IMR-90 (cell line): Measurements from ENCODE around the gene C15orf39. TPM values are rescaled to one million over a fixed set of nuclear protein-coding genes. Genes with fewer than 3 reads are reported as not detected.
"Not testable (repeated sequence)": the region's sequence is repeated elsewhere in the genome, so short reads cannot be mapped to it uniquely, and the experiment has no call there.

ENCODE experiments used
- ATAC-seq: fragments of 200-7000 bp; cut with Tn5 transposase; 2 replicates; pipeline ENCODE4 v1.9.1; 2020; ENCODE audit warnings: low read depth, mild to moderate bottlenecking, moderate library complexity
- BruUV-seq: library from RNA; stranded (reverse); fragments of 400-500 nt; replicated peaks from 2 replicates; lab custom pipeline; 2021; lab: Mats Ljungman, UMichigan
- CTCF ChIA-PET: fragments of 300-600 bp; formaldehyde crosslinking; extraction: SDS; loops from one replicate; lab custom pipeline; 2021; ENCODE audit warnings: antibody characterized with exemption; lab: Yijun Ruan, JAX
- POLR2A ChIA-PET: fragments of 300-600 bp; sonication (Branson Sonifier 250); formaldehyde crosslinking; loops from one replicate; lab custom pipeline; 2022; ENCODE audit warnings: antibody characterized with exemption; ENCODE audit not compliant: unreplicated experiment; lab: Charles Lee
- DNase-seq: peaks from one replicate; pipeline ENCODE4 v3.0.0; 2013
- H2AFZ ChIP-seq: replicated peaks from 2 replicates; pipeline ENCODE3; 2013; ENCODE audit warnings: low read length, mild to moderate bottlenecking; ENCODE audit not compliant: poor library complexity
- H2AK5ac ChIP-seq: 2 replicates; pipeline ENCODE4 v1.6.1; 2013; ENCODE audit warnings: low read depth, low read length, inconsistent platforms
- H2AK9ac ChIP-seq: replicated peaks from 2 replicates; pipeline ENCODE3; 2013; ENCODE audit warnings: mild to moderate bottlenecking, low read depth, low read length, moderate library complexity; ENCODE audit not compliant: poor library complexity
- H2BK120ac ChIP-seq: 2 replicates; pipeline ENCODE4 v1.6.1; 2013; ENCODE audit warnings: low read depth, low read length, inconsistent platforms
- H2BK15ac ChIP-seq: 3 replicates; pipeline ENCODE4 v1.6.1; 2013; ENCODE audit warnings: low read depth, low read length, inconsistent platforms
- H2BK20ac ChIP-seq: 2 replicates; pipeline ENCODE4 v1.6.1; 2013; ENCODE audit warnings: low read depth, mild to moderate bottlenecking, inconsistent platforms, low read length, moderate library complexity
- H2BK5ac ChIP-seq: 2 replicates; pipeline ENCODE4 v1.6.1; 2013; ENCODE audit warnings: mild to moderate bottlenecking, low read depth, low read length, inconsistent platforms; ENCODE audit not compliant: poor library complexity, severe bottlenecking
- H3K14ac ChIP-seq: replicated peaks from 2 replicates; pipeline ENCODE4 v1.6.1; 2013; ENCODE audit warnings: low read depth, low read length, inconsistent platforms
- H3K18ac ChIP-seq: 2 replicates; pipeline ENCODE4 v1.6.1; 2013; ENCODE audit warnings: low read depth, low read length, control low read depth
- H3K23ac ChIP-seq: 2 replicates; pipeline ENCODE4 v1.6.1; 2013; ENCODE audit warnings: low read depth, low read length, inconsistent platforms
- H3K27ac ChIP-seq: 2 replicates; pipeline ENCODE4 v1.5.1; 2013; ENCODE audit warnings: mild to moderate bottlenecking, control low read depth, low read length; ENCODE audit not compliant: insufficient read depth
- H3K27me3 ChIP-seq: 2 replicates; pipeline ENCODE4 v1.6.1; 2013; ENCODE audit warnings: low read length; ENCODE audit not compliant: control insufficient read depth, insufficient read depth
- H3K36me3 ChIP-seq: 2 replicates; pipeline ENCODE4 v1.6.1; 2013; ENCODE audit warnings: low read length, mixed read lengths; ENCODE audit not compliant: control insufficient read depth, insufficient read depth
- H3K4ac ChIP-seq: 2 replicates; pipeline ENCODE4 v1.6.1; 2013; ENCODE audit warnings: low read depth, low read length, inconsistent platforms
- H3K4me1 ChIP-seq: 2 replicates; pipeline ENCODE4 v1.6.1; 2013; ENCODE audit warnings: low read length, mixed read lengths; ENCODE audit not compliant: control insufficient read depth, insufficient read depth
- H3K4me2 ChIP-seq: 2 replicates; pipeline ENCODE4 v1.6.1; 2013; ENCODE audit warnings: low read depth, mild to moderate bottlenecking, control low read depth, low read length, moderate library complexity
- H3K4me3 ChIP-seq: 2 replicates; pipeline ENCODE4 v1.5.1; 2013; ENCODE audit warnings: low read depth, mild to moderate bottlenecking, control low read depth, low read length, moderate library complexity; ENCODE audit not compliant: insufficient read depth
- H3K56ac ChIP-seq: 2 replicates; pipeline ENCODE4 v1.6.1; 2013; ENCODE audit warnings: low read length, inconsistent platforms; ENCODE audit not compliant: insufficient read depth; ENCODE audit errors: extremely low read depth
- H3K79me1 ChIP-seq, 2 experiments: 2 replicates each; pipeline ENCODE4 v1.6.1; 2013; ENCODE audit warnings: low read length in 2 of 2, inconsistent platforms in 1 of 2, low read depth in 1 of 2
- H3K9ac ChIP-seq: 2 replicates; pipeline ENCODE4 v1.6.1; 2013; ENCODE audit warnings: low read depth, low read length, control low read depth
- H3K9me1 ChIP-seq: 2 replicates; pipeline ENCODE4 v1.6.1; 2013; ENCODE audit warnings: low read length, inconsistent platforms; ENCODE audit not compliant: insufficient read depth
- H3K9me3 ChIP-seq: 2 replicates; pipeline ENCODE4 v1.6.1; 2013; ENCODE audit warnings: low read length; ENCODE audit not compliant: control insufficient read depth, insufficient read depth
- H4K20me1 ChIP-seq: 2 replicates; pipeline ENCODE4 v1.6.1; 2013; ENCODE audit warnings: low read length, inconsistent platforms; ENCODE audit not compliant: insufficient read depth
- H4K5ac ChIP-seq: 2 replicates; pipeline ENCODE4 v1.6.1; 2013; ENCODE audit warnings: mild to moderate bottlenecking, low read depth, low read length, control low read depth
- H4K8ac ChIP-seq, 2 experiments: 2 replicates each; pipeline ENCODE4 v1.6.1; 2013; ENCODE audit warnings: low read depth in 2 of 2, low read length in 2 of 2, control low read depth in 1 of 2, inconsistent platforms in 1 of 2
- H4K91ac ChIP-seq: 2 replicates; pipeline ENCODE4 v1.6.1; 2013; ENCODE audit warnings: low read depth, low read length, inconsistent platforms; ENCODE audit not compliant: insufficient read depth
- NFE2L2 ChIP-seq: fragments of 150-350 bp; IDR thresholded peaks from 2 replicates; pipeline ENCODE4 v1.6.1; 2016; ENCODE audit warnings: low read depth, mild to moderate bottlenecking, low read length
- POLR2A ChIP-seq: IDR thresholded peaks from 2 replicates; pipeline ENCODE4 v1.6.1; 2012; ENCODE audit warnings: mild to moderate bottlenecking, low read depth, low read length
- RFX5 ChIP-seq: IDR thresholded peaks from 2 replicates; pipeline ENCODE4 v1.8.0; 2012; ENCODE audit warnings: low read depth, mild to moderate bottlenecking, low read length, moderate library complexity
- WGBS, 2 experiments: methylation state at CpG; one replicate each; pipeline versions ENCODE4 v1.1.5 to v1.1.7; 2013; ENCODE audit warnings: missing lambda C conversion rate in 2 of 2; ENCODE audit not compliant: insufficient read length in 1 of 2; ENCODE audit errors: extremely low coverage in 2 of 2; 5-methylcytosine and 5-hydroxymethylcytosine counted together
- dilution Hi-C: fragments of 300-500 bp; cut with HindIII; formaldehyde crosslinking; loops from one replicate; pipeline ENCODE4 v1.14.3; 2018; ENCODE audit warnings: low sequenced_read_pairs; ENCODE audit not compliant: unreplicated experiment
- in situ Hi-C: fragments of 300-500 bp; cut with MboI; formaldehyde crosslinking; loops from 3 replicates; pipeline ENCODE4 v1.14.3; 2019; ENCODE audit warnings: low sequenced_read_pairs, inconsistent platforms, mixed read lengths
- intact Hi-C: fragments of 100-400 bp; cut with micrococcal nuclease; formaldehyde crosslinking; loops from 2 replicates; pipeline ENCODE4 v1.10.0; 2022
- polyA plus RNA-seq, 3 experiments: library from polyadenylated mRNA; depleted of rRNA; stranded (reverse); fragments of >200 nt; gene quantifications; 2 replicates each; pipeline ENCODE4 v1.2.3, GENCODE V29; 2012; ENCODE audit warnings: low replicate concordance in 1 of 3
- total RNA-seq: library from RNA; depleted of rRNA; stranded (reverse); fragments of >200 nt; gene quantifications from 2 replicates; pipeline ENCODE4 v1.2.3, GENCODE V29; 2012
- TF ChIP-seq, protein P1 (sequence below): conservative IDR thresholded peaks from 2 replicates; pipeline ENCODE4 v1.5.1; 2012; ENCODE audit warnings: mild to moderate bottlenecking, low read depth, low read length, improper control_type of control experiment

The C15orf39 gene
- total and polyA plus RNA-seq, 2 of the 4 experiments (the other 2 are of a cell fraction): 1.3 to 5.7 TPM

DNA sequence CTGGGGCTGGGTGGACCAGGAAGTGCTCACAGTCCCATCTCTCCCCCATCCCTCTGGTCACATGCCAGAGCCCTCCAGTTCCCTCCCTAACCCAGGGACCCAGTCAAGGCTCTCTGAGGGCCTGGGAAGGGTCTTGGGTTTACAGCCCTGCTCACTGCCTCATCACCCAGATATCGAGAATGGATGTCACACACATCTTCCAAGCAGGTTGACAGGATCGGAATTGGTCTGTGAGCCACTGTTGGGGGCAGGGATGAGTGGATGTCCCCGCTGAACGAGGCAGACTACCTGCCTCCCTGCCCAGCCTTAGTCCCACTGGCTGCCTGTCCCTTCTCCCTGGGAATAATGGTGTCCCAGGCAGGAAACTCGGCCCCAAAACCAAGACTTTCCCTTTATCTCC is 36.5 kb downstream of the C15orf39 start (continued):
- TF ChIP-seq, protein P1, sequence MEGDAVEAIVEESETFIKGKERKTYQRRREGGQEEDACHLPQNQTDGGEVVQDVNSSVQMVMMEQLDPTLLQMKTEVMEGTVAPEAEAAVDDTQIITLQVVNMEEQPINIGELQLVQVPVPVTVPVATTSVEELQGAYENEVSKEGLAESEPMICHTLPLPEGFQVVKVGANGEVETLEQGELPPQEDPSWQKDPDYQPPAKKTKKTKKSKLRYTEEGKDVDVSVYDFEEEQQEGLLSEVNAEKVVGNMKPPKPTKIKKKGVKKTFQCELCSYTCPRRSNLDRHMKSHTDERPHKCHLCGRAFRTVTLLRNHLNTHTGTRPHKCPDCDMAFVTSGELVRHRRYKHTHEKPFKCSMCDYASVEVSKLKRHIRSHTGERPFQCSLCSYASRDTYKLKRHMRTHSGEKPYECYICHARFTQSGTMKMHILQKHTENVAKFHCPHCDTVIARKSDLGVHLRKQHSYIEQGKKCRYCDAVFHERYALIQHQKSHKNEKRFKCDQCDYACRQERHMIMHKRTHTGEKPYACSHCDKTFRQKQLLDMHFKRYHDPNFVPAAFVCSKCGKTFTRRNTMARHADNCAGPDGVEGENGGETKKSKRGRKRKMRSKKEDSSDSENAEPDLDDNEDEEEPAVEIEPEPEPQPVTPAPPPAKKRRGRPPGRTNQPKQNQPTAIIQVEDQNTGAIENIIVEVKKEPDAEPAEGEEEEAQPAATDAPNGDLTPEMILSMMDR: no peak
- no peak for TF ChIP-seq NFE2L2
- no peak for TF ChIP-seq RFX5
- no peak for TF ChIP-seq POLR2A

DNA sequence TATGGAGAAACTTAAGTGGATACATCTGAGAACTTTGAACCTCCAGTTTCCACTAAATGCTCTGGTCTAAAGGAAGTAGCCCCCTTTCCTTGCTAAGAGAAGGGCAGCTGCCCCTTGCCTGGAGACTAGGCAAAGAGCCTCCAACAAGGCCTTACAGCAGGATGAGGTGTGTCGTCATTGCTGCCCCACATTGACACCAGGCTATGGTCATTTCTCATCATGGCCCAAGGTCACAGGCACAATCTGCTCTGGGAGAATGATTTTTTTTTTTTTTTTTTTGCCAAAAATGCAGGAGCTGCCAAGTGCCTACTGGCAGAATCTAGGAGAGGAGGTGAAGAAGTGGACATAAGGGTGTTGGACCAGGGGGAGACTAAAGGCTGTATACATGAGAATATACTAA is 44.1 kb downstream of the C15orf39 start:
- no CpG with 5 or more reads among the region's 1 CpG for WGBS, 2 experiments
- H2BK120ac ChIP-seq, H3K9ac ChIP-seq, DNase-seq, CTCF ChIA-PET, H4K5ac ChIP-seq, H3K4me1 ChIP-seq, H3K27ac ChIP-seq, H3K9me3 ChIP-seq, H2AK5ac ChIP-seq, H2AK9ac ChIP-seq, H4K20me1 ChIP-seq, H2BK20ac ChIP-seq, H3K4me2 ChIP-seq, H3K9me1 ChIP-seq, H3K36me3 ChIP-seq, ATAC-seq, H3K56ac ChIP-seq, BruUV-seq, H4K91ac ChIP-seq, POLR2A ChIA-PET, dilution Hi-C loops, H2BK5ac ChIP-seq, H3K14ac ChIP-seq, H3K18ac ChIP-seq, H2AFZ ChIP-seq, H4K8ac ChIP-seq, H3K23ac ChIP-seq, H2BK15ac ChIP-seq, H3K79me1 ChIP-seq, H3K4ac ChIP-seq, in situ Hi-C loops, H3K4me3 ChIP-seq: not testable (repeated sequence)
- intact Hi-C loops: loop anchor here (10.0 kb wide), 1 partner anchor 59 kb away; no protein-coding TSS in a partner anchor
- H3K27me3 ChIP-seq: peaks cover 42% of the 10 kb centered on the region

DNA sequence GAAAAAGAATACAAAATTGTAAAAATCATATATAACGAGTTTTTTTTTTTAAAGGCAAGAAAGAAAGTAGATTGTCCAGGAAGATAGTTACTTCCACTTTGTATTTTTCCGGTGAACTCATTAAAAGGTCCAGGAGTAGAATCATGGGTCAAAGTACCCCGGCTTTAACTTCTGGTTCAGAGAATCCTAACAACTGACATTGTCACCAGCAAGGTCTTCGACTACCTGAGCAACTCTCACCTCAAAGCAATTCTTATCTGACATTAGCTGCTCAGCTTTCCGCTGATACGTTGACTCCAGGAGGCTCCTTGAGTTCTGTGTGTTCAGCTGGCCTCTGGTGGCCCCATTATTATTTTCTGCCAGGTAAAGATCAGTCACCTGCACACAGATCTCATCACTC is 47.3 kb downstream of the C15orf39 start:
- H3K14ac ChIP-seq, in situ Hi-C loops, H4K5ac ChIP-seq, ATAC-seq, H2BK5ac ChIP-seq, H4K8ac ChIP-seq, H3K27ac ChIP-seq, BruUV-seq, H4K91ac ChIP-seq, DNase-seq, H2BK15ac ChIP-seq, H3K9ac ChIP-seq, H3K4ac ChIP-seq, H3K4me2 ChIP-seq, dilution Hi-C loops, H2BK20ac ChIP-seq, H3K9me3 ChIP-seq, H3K79me1 ChIP-seq, H2AK9ac ChIP-seq, H2BK120ac ChIP-seq, H3K23ac ChIP-seq, H3K9me1 ChIP-seq, H2AK5ac ChIP-seq, H3K4me3 ChIP-seq, H4K20me1 ChIP-seq, H2AFZ ChIP-seq, CTCF ChIA-PET, H3K56ac ChIP-seq, H3K4me1 ChIP-seq, H3K36me3 ChIP-seq, H3K18ac ChIP-seq, POLR2A ChIA-PET: not testable (repeated sequence)
- H3K27me3 ChIP-seq: peaks cover 46% of the 10 kb centered on the region
- intact Hi-C loops: loop anchor here (10.0 kb wide), 1 partner anchor 56 kb away; no protein-coding TSS in a partner anchor
- whole genome bisulfite sequencing, 2 experiments: 52% methylated on average over 3 of the region's 6 CpGs; no CpG with 5 or more reads in 1 of the 2 experiments
